ENCODE results near the gene LRFN2.

LRFN2 gene

GRCh38 chr6:40355066-40355465 lies 232.1 kb downstream of the LRFN2 start:
- no peak for FAIRE-seq
- no peak for DNase-seq (ENCODE audit: insufficient read length, low spot score)

GRCh38 chr6:40353967-40354452 lies 233.2 kb downstream of the LRFN2 start:
- no peak for DNase-seq (ENCODE audit: insufficient read length, low spot score)
- no peak for FAIRE-seq

GRCh38 chr6:40353197-40353966 lies 233.8 kb downstream of the LRFN2 start:
- DNase-seq (ENCODE audit: insufficient read length, low spot score): no peak
- FAIRE-seq: no peak

- no peak for DNase-seq (ENCODE audit: insufficient read length, low spot score)
- FAIRE-seq: peak; percentile 38
Observed at GRCh38 chr6:40352527-40353170, 234.5 kb downstream of the LRFN2 start.

- no peak for DNase-seq (ENCODE audit: insufficient read length, low spot score)
- FAIRE-seq: no peak
Observed at GRCh38 chr6:40352006-40352405, 235.2 kb downstream of the LRFN2 start.

- FAIRE-seq (no peak), DNase-seq (ENCODE audit: insufficient read length, low spot score) (no peak)
Observed at GRCh38 chr6:40350747-40351217, 236.4 kb downstream of the LRFN2 start.

GRCh38 chr6:40349901-40350746 lies 237.0 kb downstream of the LRFN2 start:
- FAIRE-seq (peak; percentile 99), DNase-seq (ENCODE audit: insufficient read length, low spot score) (no peak)

GRCh38 chr6:40349123-40349900 lies 237.9 kb downstream of the LRFN2 start:
- FAIRE-seq (no peak), DNase-seq (ENCODE audit: insufficient read length, low spot score) (no peak)

- DNase-seq (ENCODE audit: insufficient read length, low spot score): no peak
- no peak for FAIRE-seq
Observed at GRCh38 chr6:40348591-40348990, 238.6 kb downstream of the LRFN2 start.

GRCh38 chr6:40347571-40348011 lies 239.6 kb downstream of the LRFN2 start:
- FAIRE-seq (no peak), DNase-seq (ENCODE audit: insufficient read length, low spot score) (no peak)

GRCh38 chr6:40346246-40346645 lies 240.9 kb downstream of the LRFN2 start:
- FAIRE-seq (no peak), DNase-seq (ENCODE audit: insufficient read length, low spot score) (no peak)

- FAIRE-seq: no peak
- no peak for DNase-seq (ENCODE audit: insufficient read length, low spot score)
Observed at GRCh38 chr6:40344566-40345167, 242.5 kb downstream of the LRFN2 start.

- DNase-seq (ENCODE audit: insufficient read length, low spot score) (no peak), FAIRE-seq (no peak)
Observed at GRCh38 chr6:40343877-40344565, 243.1 kb downstream of the LRFN2 start.

GRCh38 chr6:40343318-40343876 lies 243.8 kb downstream of the LRFN2 start:
- no peak for FAIRE-seq

GRCh38 chr6:40342723-40343122 lies 244.4 kb downstream of the LRFN2 start:
- DNase-seq (ENCODE audit: insufficient read length, low spot score) (no peak), FAIRE-seq (no peak)

More at GRCh38 chr6:40343318-40343876, 243.8 kb downstream of the LRFN2 start:
- DNase-seq (ENCODE audit: insufficient read length, low spot score): no peak

- FAIRE-seq: no peak
- no peak for DNase-seq (ENCODE audit: insufficient read length, low spot score)
Observed at GRCh38 chr6:40341726-40342125, 245.4 kb downstream of the LRFN2 start.

Data from HTR-8/SVneo (cell line).